ENCODE measurements around the gene SFT2D3. TPM values are rescaled to one million over a fixed set of nuclear protein-coding genes. Genes with fewer than 3 reads are reported as not detected.

Gene SFT2D3
- total RNA-seq, 3 donors from 2014 or later (not counting 1 experiment from before 2014, with no cell fraction given), result 5.5 to 6.6 (median 6.4) TPM

DNA sequence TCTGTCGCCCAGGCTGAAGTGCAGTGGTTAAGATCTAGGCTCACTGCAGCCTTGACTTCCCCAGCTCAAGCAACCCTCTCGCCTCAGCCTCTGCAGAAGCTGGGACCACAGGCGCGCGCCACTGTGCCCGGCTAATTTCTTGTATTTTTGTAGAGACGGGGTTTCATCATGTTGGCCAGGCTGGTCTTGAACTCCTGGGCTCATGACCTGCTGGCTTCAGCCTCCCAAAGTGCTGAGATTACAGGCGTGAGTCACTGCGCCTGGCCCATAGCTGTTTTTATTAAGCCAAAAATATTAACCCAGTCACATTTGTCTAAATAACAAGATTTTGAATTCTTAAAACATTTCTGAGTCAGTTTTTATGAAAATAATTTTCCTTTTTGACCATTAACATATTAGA is 6.3 kb upstream of the SFT2D3 start:
- 94% methylated on average over 9 of the region's 9 CpGs for WGBS (ENCODE audit: insufficient coverage)

GRCh38 chr2:127695491-127696472 is 5.5 kb upstream of the SFT2D3 start:
- H3K36me3 ChIP-seq (ENCODE audit: control insufficient read depth, insufficient read depth, low read length), result no peaks in the 10 kb centered on the region
- H3K4me1 ChIP-seq (ENCODE audit: control insufficient read depth, insufficient read depth, low read length), result peaks cover 6% of the 10 kb centered on the region
- Mint-ChIP-seq H3K9me3 (peaks cover 5 to 11% of the 10 kb centered on the region in 2 donors), H3K36me3 (peaks cover 10% of the 10 kb centered on the region), H3K4me1 (peaks cover 8% of the 10 kb centered on the region in 2 donors), H3K4me3 (no peak overlapping the region), H3K27me3 (ENCODE audit: low read depth in 2 of 2) (no peaks in the 10 kb centered on the region), H3K27ac (no peak overlapping the region)
- intact Hi-C loops (cut with micrococcal nuclease), result no loop called here
- DNase-seq, result peak; percentile 59 to 69
- no peak overlapping the region for H3K27ac ChIP-seq (ENCODE audit: low read length)
- TF ChIP-seq, protein P1, sequence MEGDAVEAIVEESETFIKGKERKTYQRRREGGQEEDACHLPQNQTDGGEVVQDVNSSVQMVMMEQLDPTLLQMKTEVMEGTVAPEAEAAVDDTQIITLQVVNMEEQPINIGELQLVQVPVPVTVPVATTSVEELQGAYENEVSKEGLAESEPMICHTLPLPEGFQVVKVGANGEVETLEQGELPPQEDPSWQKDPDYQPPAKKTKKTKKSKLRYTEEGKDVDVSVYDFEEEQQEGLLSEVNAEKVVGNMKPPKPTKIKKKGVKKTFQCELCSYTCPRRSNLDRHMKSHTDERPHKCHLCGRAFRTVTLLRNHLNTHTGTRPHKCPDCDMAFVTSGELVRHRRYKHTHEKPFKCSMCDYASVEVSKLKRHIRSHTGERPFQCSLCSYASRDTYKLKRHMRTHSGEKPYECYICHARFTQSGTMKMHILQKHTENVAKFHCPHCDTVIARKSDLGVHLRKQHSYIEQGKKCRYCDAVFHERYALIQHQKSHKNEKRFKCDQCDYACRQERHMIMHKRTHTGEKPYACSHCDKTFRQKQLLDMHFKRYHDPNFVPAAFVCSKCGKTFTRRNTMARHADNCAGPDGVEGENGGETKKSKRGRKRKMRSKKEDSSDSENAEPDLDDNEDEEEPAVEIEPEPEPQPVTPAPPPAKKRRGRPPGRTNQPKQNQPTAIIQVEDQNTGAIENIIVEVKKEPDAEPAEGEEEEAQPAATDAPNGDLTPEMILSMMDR (IDR thresholded peaks at IDR 0.05), result peak; percentile 76
- H3K9me3 ChIP-seq (ENCODE audit: control insufficient read depth, insufficient read depth, low read length), result peaks cover 3% of the 10 kb centered on the region
- WGBS (ENCODE audit: insufficient coverage), result 55% methylated on average over 51 of the region's 52 CpGs
- H3K27me3 ChIP-seq (ENCODE audit: control insufficient read depth, insufficient read depth, low read length), result peaks cover 3% of the 10 kb centered on the region
- no peak overlapping the region for H3K4me3 ChIP-seq (ENCODE audit: low read length)
- ATAC-seq, result peak in 2 of 3 donors; percentile 98

More for the DNA sequence above, 6.3 kb upstream of the SFT2D3 start:
- intact Hi-C loops (cut with micrococcal nuclease), result no loop called here
- no peak overlapping the region for H3K27ac ChIP-seq (ENCODE audit: low read length)
- no peak overlapping the region for H3K4me3 ChIP-seq (ENCODE audit: low read length)
- no peaks in the 10 kb centered on the region for H3K36me3 ChIP-seq (ENCODE audit: control insufficient read depth, insufficient read depth, low read length)
- peaks cover 10% of the 10 kb centered on the region for H3K9me3 ChIP-seq (ENCODE audit: control insufficient read depth, insufficient read depth, low read length)
- peaks cover 0 to under 1% of the 10 kb centered on the region in 2 donors for H3K4me1 Mint-ChIP-seq
- no peak for ATAC-seq
- H3K4me3 Mint-ChIP-seq, result no peak overlapping the region
- peaks cover 12% of the 10 kb centered on the region for H3K36me3 Mint-ChIP-seq
- TF ChIP-seq, protein P1 (IDR thresholded peaks at IDR 0.05), result no peak
- H3K4me1 ChIP-seq (ENCODE audit: control insufficient read depth, insufficient read depth, low read length), result no peaks in the 10 kb centered on the region
- no peak overlapping the region for H3K27ac Mint-ChIP-seq
- peaks cover 3% of the 10 kb centered on the region for H3K27me3 ChIP-seq (ENCODE audit: control insufficient read depth, insufficient read depth, low read length)
- DNase-seq, result no peak
- H3K27me3 Mint-ChIP-seq (ENCODE audit: low read depth in 2 of 2), result no peaks in the 10 kb centered on the region
- peaks cover 5 to 12% of the 10 kb centered on the region in 2 donors for H3K9me3 Mint-ChIP-seq

- H3K4me1 Mint-ChIP-seq, result peaks cover 14 to 20% of the 10 kb centered on the region in 2 donors
- 94% methylated on average over 21 of the region's 21 CpGs for WGBS (ENCODE audit: insufficient coverage)
- Histone ChIP-seq H3K4me1 (ENCODE audit: control insufficient read depth, insufficient read depth, low read length) (peaks cover 15% of the 10 kb centered on the region), H3K4me3 (ENCODE audit: low read length) (no peak overlapping the region), H3K27me3 (ENCODE audit: control insufficient read depth, insufficient read depth, low read length) (peaks cover 3% of the 10 kb centered on the region), H3K27ac (ENCODE audit: low read length) (no peak overlapping the region), H3K36me3 (ENCODE audit: control insufficient read depth, insufficient read depth, low read length) (no peaks in the 10 kb centered on the region), H3K9me3 (ENCODE audit: control insufficient read depth, insufficient read depth, low read length) (no peaks in the 10 kb centered on the region)
- ATAC-seq (no peak), DNase-seq (no peak)
- H3K36me3 Mint-ChIP-seq, result no peaks in the 10 kb centered on the region
- TF ChIP-seq, protein P1 (IDR thresholded peaks at IDR 0.05), result no peak
- no peaks in the 10 kb centered on the region for H3K27me3 Mint-ChIP-seq (ENCODE audit: low read depth in 2 of 2)
- H3K9me3 Mint-ChIP-seq, result no peaks in the 10 kb centered on the region
- intact Hi-C loops (cut with micrococcal nuclease), result no loop called here
- no peak overlapping the region for H3K4me3 Mint-ChIP-seq
- H3K27ac Mint-ChIP-seq, result no peak overlapping the region
Observed at GRCh38 chr2:127697482-127698180, 3.7 kb upstream of the SFT2D3 start.
